HPDE6-E6E7 (cell line): ENCODE data around the gene CADM2.

Source experiments
- DNase-seq: peaks from one replicate; pipeline ENCODE4 v3.0.0; 2011; ENCODE audit warnings: missing footprints; ENCODE audit errors: extremely low spot score

The CADM2 gene

GRCh38 chr3:85570819-85571218 is 612.0 kb downstream of the CADM2 start:
- no peak for DNase-seq

DNA sequence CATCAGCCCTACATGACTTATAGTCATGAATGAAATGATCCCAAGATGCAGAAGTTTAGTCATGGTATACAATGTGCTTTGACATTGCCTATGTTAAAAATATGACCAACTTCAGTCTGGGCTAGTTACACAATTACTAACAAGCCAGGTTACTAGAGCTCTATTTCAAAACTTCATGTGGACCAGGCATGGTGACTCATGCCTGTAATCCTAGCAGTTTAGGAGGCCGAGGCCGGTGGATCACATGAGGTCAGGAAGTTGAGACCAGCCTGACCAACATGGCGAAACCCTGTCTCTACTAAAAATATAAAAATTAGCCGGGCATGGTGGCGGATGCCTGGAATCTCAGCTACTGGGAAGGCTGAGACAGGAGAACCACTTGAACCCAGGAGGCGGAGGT is 613.0 kb downstream of the CADM2 start:
- DNase-seq = no peak

DNA sequence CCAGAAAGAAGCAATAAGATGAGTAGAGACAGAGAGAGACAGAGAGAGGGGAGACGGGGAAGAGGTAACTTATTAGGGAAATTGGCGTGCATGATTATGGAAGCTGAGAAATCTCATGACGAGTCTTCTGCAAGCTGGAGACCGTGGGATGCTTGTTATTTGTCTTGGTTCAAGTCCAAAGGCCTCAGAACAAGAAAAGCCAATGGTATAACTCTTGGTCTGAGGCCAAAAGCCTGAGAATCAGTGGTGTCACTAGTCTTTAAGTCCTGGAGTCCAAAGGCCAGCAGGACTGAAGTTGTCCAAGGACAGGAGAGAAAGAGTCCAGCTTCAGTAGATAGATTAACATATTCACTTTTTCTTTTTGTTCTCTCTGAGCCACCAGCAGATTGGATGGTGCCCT is 613.6 kb downstream of the CADM2 start:
- no peak for DNase-seq

- no peak for DNase-seq
Measured at GRCh38 chr3:85572978-85573377, 614.2 kb downstream of the CADM2 start.

DNA sequence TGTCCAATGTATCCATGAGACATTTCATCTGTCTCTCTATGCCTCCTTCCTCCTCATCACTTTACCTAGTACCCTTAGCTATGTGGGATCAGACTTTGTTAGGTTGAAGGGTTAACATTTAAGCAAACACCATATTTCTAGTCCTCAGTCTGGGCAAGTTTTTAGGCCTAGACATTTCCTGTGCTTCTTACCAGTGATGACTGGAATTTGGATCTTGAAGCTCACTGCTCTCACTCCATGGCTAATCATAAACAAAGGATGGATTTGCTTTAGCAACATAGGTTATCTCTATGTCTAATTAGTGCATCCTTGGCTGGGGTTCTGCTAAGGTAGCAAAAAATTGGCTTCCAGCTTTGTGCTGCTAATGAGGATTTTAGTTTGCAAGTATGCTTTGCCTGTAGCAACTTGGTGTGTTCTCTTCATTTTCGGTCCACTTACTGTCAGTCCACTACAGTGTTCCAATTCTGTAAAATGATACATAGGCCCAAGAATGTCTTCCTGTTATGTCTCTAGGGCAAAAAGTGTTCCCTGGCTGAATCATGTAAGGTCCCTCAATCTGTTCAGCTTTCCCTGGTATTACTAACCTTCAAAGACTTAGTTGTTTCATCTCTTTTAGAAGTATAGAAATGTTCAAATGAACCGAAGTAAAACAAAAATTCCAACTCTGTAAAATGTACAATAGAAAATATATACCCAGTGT is 615.4 kb downstream of the CADM2 start:
- no peak for DNase-seq

- peak; percentile 3 for DNase-seq
Measured at GRCh38 chr3:85576091-85576690, 617.4 kb downstream of the CADM2 start.

DNA sequence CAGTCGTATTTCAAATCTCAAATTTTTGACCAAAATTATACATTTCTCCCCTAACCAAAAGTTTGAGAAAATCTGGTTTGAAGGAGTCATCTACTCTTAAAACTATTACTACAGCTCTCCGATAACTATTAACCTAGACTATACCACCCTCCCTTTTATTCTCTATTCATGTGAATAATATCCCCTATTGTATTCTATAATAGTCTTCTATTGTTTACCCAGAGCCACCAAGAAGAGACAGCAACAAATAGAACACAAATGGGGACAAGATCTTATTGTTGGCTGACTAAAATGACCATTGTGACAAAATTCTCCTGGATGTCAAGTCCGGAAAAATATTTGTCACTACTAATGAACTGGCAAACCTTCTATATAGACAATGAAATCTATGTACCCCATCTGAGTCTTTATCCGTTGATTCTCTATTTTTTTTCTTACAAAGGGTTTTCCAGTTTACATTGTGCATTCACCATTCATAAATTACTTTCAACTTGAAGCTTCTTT is 618.0 kb downstream of the CADM2 start:
- no peak for DNase-seq

- no peak for DNase-seq
Measured at GRCh38 chr3:85584779-85585356, 626.1 kb downstream of the CADM2 start.

GRCh38 chr3:85586018-85586417 is 627.2 kb downstream of the CADM2 start:
- DNase-seq = no peak

DNA sequence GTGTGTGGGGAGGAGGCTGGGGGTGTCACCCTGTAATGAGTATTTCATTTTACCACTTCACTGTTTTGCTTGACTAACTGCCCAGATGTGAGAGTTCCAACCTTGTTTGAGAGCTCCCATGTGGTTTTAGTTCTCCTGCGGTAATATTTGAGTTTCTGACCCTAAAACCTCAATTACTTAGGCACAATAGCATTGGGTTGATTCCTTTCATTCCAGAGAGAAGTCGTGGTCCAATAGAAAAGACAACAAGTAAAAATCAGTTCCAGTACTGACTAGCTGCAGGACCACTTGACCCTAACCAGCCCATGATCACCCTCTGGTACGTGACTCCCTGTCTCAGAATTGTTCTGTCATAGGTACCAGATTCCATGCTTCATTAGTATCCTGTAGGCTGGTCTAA is 630.4 kb downstream of the CADM2 start:
- no peak for DNase-seq

DNA sequence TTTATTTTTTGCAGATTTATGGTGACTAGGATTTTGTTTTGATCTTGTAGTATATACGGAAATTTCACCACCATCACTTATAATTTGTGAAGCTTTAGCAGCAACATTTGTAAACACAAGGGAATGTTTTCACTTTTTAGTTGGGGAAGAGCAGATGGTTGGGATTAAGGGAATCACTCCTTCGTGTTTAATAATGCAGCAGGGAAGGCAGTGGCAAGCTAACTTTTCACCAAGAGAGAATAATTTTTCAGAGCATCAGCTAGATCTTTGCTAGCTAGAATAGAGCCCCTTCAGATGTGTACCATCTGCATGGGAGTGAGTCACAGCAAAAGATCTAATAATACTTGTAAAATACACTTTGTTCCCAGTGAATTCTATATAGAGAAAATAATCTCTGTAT is 632.7 kb downstream of the CADM2 start:
- DNase-seq = no peak

- DNase-seq = no peak
Measured at GRCh38 chr3:85592256-85592655, 633.5 kb downstream of the CADM2 start.

GRCh38 chr3:85594676-85595075 is 635.9 kb downstream of the CADM2 start:
- no peak for DNase-seq

DNA sequence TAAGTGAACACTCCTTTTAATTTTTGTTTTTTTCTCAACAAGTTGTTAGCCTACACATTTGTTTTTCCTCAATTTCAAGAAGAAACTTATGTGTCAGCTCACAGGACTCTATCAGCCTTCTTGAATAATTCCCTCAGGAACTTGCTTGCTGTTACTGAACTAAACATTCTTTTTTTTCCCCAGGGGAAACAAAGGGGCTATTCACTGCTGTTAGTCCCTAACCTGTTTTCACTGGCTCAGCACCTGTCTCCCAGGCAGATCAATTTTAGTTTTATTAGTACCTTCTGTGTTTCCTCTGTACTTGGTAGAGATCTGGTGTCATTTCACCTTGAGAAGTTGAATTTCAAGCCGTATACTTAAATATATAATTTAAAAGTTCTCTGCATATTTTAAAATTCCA is 644.6 kb downstream of the CADM2 start:
- no peak for DNase-seq

- DNase-seq = no peak
Measured at GRCh38 chr3:85604641-85605040, 645.9 kb downstream of the CADM2 start.

- no peak for DNase-seq
Measured at GRCh38 chr3:85605066-85605465, 646.3 kb downstream of the CADM2 start.

DNA sequence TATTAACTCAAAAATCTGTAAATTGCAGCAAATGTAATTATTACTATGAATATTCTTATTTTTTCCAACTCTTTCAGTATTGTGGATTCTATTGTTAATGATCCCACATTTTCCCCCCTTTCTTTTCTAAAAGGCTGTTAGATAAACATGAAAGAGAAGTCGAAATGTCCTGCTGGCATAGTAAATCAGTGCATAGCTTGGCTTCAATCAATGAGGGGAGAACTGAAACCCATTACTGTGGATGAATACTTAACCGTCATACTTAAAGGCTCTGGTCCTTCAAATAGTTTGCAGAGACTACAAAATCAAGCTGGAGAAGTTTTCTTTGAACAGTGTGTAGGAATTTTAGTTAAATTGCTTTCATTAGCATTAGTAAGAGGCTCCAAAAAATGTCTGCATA is 667.9 kb downstream of the CADM2 start:
- no peak for DNase-seq

DNA sequence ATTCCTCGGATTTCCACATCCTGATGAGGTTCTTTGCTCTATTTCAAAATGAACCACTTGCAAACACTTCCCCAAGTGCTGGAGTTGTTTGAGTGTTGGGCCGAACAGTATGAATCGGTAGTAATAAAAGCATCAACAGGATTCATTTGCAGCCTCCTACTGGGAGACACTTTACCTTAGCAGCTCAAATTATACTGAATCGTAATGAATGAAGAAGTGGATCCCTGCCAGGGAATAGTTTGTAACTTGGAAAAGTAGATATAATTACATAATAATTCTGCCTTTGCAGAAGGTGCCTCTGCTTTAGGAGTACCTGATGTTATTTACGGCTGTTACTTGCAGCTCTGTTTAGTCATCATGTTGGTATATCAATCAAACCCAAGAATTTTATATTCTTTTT is 669.1 kb downstream of the CADM2 start:
- DNase-seq = no peak

DNA sequence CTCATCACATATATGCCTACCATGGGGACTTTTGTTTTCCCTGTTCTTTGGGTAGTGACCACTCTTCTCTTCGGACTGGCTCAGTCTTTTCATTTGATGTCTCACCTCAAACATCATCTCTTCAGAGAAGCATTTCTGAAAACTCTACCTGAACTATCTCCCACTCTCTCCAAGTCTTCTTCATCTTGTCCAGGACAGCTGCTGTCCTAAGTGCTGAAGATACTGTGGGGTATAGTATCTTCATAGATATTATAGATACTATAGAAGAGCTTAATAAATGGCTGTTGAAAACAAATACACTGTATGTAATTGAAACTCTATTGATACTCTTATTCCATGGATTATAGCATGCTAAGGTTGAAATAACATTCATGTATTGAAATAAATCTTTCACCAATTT is 672.3 kb downstream of the CADM2 start:
- DNase-seq = no peak

DNA sequence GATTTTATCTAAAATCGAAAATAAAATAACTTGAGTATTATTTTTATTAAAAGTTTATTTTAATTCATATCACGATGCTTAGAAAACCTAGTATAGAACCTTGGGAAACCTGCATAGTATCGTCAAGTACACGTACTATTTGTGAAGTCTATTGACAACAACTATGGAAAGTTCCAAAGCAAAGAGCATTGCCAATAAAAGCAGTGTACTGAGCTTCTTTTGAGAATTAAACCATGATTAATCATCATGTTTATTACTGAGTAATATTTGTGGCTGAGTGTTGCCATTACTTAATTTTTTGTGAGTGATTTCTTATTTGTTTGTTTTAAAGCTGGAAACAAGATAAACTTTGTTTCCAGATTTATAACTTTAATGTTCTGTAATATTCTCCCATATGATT is 674.1 kb downstream of the CADM2 start:
- no peak for DNase-seq

GRCh38 chr3:85652360-85652759 is 693.6 kb downstream of the CADM2 start:
- no peak for DNase-seq

DNA sequence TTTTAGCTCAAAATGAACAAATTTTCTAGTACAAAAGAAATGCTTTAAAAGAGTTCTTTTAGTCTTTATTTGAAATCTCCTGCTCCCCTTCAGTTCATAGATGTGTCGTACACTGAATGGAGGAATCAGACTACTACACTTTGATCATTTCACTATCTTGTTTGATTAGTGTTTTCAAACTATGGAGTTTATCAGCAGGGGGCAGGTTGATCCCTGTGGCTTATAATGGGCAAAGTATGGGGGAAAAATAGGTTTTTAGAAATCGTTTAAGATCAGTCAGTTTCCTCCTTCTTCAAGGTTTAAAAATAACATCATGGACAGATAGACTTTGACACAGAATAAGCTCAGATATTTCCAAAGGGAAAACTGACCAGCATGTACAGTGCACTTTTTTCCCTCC is 701.7 kb downstream of the CADM2 start:
- DNase-seq = no peak

- DNase-seq = no peak
Measured at GRCh38 chr3:85662462-85662861, 703.7 kb downstream of the CADM2 start.
